NCI-H524 (cell line): ENCODE measurements around the gene KCND2.
"Not testable (repeated sequence)": the region's sequence is repeated elsewhere in the genome, so short reads cannot be mapped to it uniquely, and the experiment has no call there.

Experiments
- DNase-seq, 2 experiments: peaks; one replicate each; lab custom pipeline; 2025; lab: John Stamatoyannopoulos, UW

The KCND2 gene

GRCh38 chr7:120743128-120743527 lies 470.2 kb downstream of the KCND2 start:
- no peak for DNase-seq

DNA sequence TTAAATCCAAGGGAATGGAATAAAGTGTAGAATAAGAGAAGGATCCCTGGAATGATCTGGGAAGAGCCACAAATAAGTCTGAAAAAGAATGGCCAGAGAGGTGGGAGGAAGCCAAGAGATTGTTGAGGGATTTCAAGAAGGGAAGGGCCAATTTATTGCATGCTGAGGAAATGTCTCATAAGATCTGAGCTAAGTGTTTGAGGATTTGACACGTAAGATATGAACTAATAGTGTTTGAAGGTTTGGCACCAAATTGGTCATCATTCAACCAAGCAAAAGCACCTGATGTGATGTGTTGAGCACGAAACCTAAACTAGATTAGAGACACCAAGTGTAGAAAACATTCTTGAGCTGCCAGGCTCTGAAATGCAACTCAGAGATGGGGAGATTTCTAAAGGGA lies 487.1 kb downstream of the KCND2 start:
- DNase-seq: no peak

GRCh38 chr7:120760851-120761250 lies 487.9 kb downstream of the KCND2 start:
- DNase-seq: no peak

DNA sequence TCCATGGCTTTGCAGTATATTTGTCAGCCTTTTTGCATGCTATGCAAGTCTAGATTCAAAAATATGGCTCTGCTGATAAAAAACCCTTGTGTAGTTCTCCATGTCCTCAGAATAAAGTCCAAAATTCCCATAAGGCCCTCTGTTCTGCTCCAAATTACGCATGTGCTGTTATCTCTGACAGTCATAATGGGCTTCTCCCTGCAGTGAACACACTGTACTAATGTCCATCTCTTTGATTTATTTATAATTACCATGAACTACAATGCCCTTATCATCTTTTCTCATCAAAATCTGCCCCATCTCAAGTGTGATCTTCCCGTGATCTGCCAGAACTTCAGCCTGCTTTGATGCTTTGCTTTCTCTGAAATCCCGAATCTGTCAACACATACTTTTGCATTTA lies 497.2 kb downstream of the KCND2 start:
- no peak for DNase-seq

DNA sequence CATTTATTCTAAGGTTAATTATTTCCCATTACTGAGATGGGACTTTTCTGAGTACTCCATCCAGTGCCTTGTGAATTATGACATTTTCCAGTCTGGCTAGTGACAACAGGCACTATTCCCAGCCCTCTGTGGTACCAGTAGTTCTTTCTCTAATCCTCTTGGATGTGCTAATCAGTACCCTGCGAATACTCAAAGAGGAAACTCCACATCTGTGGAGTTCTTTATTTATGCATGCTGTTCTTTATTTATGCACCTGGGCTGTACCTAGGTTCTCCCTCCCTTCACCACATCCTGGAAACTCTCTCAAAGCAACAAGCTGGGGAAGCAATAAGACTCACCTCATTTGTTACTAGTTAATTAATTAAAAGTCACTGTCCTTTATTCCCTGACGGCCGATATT lies 501.5 kb downstream of the KCND2 start:
- no peak for DNase-seq

DNA sequence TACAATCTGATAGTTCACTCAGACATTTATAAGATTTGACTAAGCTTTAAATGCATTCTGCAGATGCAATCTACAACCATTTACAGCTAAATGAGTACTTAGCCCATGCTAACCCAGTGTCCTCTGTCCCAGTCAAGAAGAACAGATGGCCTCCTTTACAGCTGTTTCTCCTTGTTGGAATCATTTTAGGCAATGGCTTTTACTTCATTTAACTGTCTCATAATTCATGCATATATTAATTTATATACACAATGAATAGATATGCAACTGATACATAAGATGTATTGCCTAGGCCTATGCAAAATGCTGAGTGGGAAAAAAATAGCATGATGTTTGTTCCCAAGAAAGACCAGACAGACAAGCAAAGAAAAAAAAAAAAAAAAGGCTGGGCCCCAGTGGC lies 502.8 kb downstream of the KCND2 start:
- DNase-seq: peak; percentile 31 to 68

DNA sequence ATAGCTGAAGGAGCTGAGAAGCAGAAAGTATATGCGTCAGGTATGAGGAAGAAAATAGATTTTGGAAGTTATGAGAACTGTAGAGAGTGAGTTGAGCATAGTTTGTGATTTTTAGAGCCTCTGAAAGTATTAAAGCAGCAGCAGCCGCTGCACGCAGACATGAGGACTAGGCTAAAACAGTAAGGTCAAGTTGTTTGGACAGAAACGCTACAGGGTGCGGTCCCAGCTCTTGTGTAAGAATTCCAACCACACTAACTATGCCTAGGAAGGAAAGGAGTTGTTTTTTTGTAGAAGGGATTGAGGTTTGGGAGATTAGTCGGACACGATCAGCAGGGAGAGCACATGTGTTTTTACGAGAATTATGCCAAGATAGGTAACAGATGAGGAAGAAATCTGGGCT lies 506.1 kb downstream of the KCND2 start:
- DNase-seq: not testable (repeated sequence)

DNA sequence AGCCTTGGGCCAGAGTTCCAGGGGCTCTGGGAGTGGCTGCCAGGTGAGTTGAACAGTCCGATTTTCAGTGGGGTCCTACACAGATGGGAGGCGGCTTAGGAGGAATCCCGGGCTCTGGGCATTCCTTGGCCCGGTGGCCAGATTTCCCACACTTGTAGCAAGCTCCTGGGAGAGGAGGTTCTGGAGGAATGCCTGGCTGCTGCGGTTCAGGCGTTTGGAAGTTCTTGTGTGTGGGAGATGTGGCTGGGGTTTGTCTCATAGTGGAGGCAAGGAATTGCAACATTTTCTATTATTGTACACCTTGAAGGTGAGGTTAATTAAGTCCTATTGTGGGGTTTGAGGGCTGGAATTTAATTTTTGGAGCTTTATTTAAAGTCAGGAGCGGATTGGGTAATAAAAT lies 507.5 kb downstream of the KCND2 start:
- not testable (repeated sequence) for DNase-seq

GRCh38 chr7:120780938-120781337 lies 508.0 kb downstream of the KCND2 start:
- DNase-seq: no peak

- not testable (repeated sequence) for DNase-seq
Observed at GRCh38 chr7:120781924-120782323, 508.9 kb downstream of the KCND2 start.

DNA sequence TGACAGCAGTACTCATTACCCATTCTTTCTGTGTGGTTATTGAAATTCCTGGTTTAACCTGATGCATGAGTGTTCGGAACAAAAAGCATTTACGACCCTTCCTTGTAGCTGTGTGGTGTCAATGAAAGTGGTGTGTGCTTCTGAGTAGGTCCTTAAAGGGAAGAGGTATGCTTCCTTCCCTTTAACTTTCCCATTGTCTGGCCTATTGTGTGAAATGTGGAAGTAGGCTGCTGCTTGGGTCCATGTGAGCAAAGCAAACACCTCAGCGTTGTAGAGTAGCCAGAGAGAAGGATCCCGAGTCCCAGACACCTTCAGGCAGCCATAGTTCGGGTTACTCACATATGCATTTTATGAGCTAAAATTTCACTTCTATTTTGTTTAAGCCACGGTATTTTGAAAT lies 510.3 kb downstream of the KCND2 start:
- DNase-seq: no peak

DNA sequence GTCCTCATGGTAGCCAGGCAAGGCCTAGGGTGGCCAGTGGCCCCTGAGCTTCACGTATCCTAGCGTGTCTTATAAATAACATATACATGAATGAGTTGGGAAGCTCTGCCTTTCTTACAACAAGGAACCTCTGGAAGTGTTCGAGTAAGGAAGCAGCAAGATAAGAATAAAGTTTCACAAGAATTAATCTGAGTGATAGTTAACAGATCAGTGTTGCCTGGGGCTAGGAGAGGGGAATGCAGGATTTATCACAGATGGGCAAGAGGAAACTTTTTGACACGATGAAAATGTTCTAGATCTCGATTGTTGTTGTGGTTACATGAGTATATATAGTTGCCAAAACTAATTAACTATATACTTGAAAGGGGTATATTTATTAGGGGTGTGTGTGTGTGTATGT lies 510.7 kb downstream of the KCND2 start:
- no peak for DNase-seq

DNA sequence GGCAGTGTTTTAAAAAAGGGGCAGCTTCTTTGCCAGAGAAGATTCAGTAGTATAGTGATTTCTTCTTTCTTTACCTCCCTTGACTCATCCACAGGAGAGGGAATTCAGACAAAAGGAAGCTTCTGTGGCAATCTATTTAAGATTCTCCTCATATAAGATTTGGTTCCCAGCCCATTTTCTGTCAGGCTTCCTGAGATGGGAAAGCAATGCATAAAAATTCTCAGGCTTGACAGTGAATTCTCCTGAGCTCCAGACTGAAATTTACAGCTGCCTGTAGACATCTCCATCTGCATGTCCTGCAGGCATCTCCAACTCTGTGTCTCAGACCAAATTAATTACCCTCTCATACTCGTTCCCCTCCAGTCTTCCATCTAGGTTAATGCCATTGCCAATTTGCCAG lies 512.1 kb downstream of the KCND2 start:
- no peak for DNase-seq

DNA sequence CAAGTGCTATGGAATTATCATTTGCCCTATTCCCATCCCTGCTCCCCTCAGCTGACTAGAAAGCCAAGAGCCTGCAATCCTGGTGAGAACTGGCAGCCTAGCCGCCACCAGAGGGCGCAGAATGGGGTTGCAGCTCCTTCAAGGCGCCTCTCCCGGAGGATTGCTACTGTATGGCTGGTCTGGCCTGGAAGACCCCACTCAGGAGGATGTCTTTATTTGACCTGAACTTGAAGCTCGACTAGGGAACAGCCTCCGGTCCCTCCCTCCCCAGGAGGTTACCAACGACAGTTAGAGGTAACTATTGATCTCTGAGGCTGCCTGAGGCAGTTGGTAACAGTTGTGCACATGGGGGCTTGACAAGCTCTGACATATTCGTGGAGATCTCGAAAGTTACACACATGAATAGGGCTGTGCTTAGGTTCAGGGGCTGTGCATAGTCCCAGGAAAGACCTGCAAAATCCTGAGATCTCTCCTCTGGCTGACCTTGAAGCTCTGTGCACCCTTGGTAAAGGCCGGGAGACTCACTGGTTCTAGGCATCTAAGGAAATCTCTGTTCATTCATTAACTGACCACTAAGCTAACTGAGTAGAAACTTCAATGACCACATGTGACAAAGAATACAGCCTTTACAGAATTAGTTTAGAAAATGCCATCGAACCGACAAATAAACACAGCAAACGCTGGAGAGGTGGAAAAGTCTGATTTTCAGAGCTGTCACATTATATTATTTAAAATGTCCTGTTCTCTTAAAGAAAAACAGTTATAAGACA lies 519.3 kb downstream of the KCND2 start:
- peak; percentile 33 to 63 for DNase-seq

- no peak for DNase-seq
Observed at GRCh38 chr7:120792861-120793130, 519.8 kb downstream of the KCND2 start.

GRCh38 chr7:120793213-120793936 lies 520.4 kb downstream of the KCND2 start:
- no peak for DNase-seq

DNA sequence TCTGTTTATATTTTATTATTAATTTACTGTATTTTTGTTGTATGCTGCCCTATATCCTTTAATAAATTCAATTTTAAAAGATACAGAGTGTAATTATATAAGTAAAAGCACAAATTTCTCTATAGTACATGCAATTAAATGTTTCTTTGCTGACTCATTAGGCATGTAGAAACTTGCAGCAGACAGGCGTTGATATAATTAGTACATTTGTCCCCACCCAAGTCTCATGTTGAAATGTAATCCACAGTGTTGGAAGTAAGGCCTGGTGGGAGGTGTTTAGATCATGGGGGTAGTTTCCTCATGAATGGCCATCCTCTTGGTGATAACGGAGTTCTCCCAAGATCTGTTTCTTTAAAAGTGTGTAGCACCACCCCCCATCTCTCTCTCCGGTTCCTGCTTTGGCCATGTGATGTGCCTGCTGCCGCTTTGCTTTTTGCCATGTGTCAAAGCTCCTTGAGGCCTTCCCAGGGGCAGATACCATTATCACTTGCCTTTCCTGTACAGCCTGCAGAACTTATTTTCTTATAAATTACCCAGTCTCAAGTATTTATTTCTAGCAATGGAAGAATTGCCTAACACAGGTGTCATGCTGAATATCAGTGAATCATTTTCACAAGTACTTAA lies 521.2 kb downstream of the KCND2 start:
- no peak for DNase-seq

- DNase-seq: no peak
Observed at GRCh38 chr7:120797026-120797645, 524.2 kb downstream of the KCND2 start.

DNA sequence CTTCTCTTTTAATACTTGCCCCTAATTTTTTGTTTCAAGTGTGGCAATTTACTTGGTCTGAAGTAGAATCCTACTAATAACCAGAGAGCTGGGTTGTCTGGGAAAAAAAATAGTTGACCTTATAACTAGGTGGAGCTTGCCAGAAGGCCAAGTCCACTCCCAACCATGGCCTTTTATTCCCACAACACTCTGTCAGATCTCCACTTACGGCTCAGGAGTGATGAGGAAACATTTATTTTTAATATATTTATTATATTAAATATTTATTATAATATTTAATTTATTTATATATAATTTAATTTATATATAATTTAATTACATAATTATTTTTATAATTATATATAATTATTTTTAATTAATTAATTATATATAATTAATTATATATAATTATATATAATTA lies 526.2 kb downstream of the KCND2 start:
- DNase-seq: no peak
